Trophoblast cell (in vitro differentiated cells and primary cell): ENCODE data around the gene ZBTB34.

Source experiments
- DNase-seq, 2 donors: peaks; one replicate each; pipeline ENCODE4 v3.0.0-alpha.2; 2016
- H2AFZ ChIP-seq: 2 replicates; pipeline ENCODE4 v1.6.1; 2013; ENCODE audit warnings: low read length, moderate library complexity, mild to moderate bottlenecking; ENCODE audit not compliant: insufficient read depth, poor library complexity
- H2AK5ac ChIP-seq: 2 replicates; pipeline ENCODE4 v1.6.1; 2013; ENCODE audit warnings: mild to moderate bottlenecking, low read length
- H2BK120ac ChIP-seq: 2 replicates; pipeline ENCODE4 v1.6.1; 2013; ENCODE audit warnings: low read length, mild to moderate bottlenecking, moderate library complexity; ENCODE audit not compliant: insufficient read depth, poor library complexity
- H2BK12ac ChIP-seq: 2 replicates; pipeline ENCODE4 v1.6.1; 2013; ENCODE audit warnings: mild to moderate bottlenecking, low read length, moderate library complexity
- H2BK5ac ChIP-seq: 2 replicates; pipeline ENCODE4 v1.6.1; 2013; ENCODE audit warnings: low read length, low read depth, moderate library complexity, mild to moderate bottlenecking; ENCODE audit not compliant: poor library complexity
- H3K14ac ChIP-seq: 2 replicates; pipeline ENCODE4 v1.6.1; 2013; ENCODE audit warnings: mild to moderate bottlenecking, low read length
- H3K18ac ChIP-seq: 2 replicates; pipeline ENCODE4 v1.6.1; 2013; ENCODE audit warnings: mild to moderate bottlenecking, low read length
- H3K23ac ChIP-seq: 2 replicates; pipeline ENCODE4 v1.6.1; 2013; ENCODE audit warnings: low read length
- H3K27ac ChIP-seq: 2 replicates; pipeline ENCODE4 v1.5.1; 2013; ENCODE audit warnings: low read depth, mild to moderate bottlenecking, inconsistent platforms, low read length, moderate library complexity
- H3K27me3 ChIP-seq: 2 replicates; pipeline ENCODE4 v1.6.1; 2013; ENCODE audit warnings: inconsistent platforms, mild to moderate bottlenecking, low read length, moderate library complexity; ENCODE audit not compliant: insufficient read depth
- H3K36me3 ChIP-seq, 2 experiments: 1 replicate in 1 of 2; 2 replicates in 1 of 2; pipeline ENCODE4 v1.6.1; 2013; ENCODE audit warnings: low read length in 2 of 2, mild to moderate bottlenecking in 2 of 2, moderate library complexity in 1 of 2; ENCODE audit not compliant: insufficient read depth in 2 of 2, control insufficient read depth in 1 of 2
- H3K4ac ChIP-seq: 2 replicates; pipeline ENCODE4 v1.6.1; 2013; ENCODE audit warnings: low read depth, mild to moderate bottlenecking, low read length, moderate library complexity
- H3K4me1 ChIP-seq, 2 experiments: 1 replicate in 1 of 2; 2 replicates in 1 of 2; pipeline ENCODE4 v1.6.1; 2013; ENCODE audit warnings: low read length in 2 of 2, mild to moderate bottlenecking in 2 of 2, moderate library complexity in 1 of 2; ENCODE audit not compliant: insufficient read depth in 2 of 2, control insufficient read depth in 1 of 2
- H3K4me2 ChIP-seq: 2 replicates; pipeline ENCODE4 v1.6.1; 2013; ENCODE audit warnings: inconsistent platforms, mild to moderate bottlenecking, low read length, moderate library complexity
- H3K4me3 ChIP-seq: 2 replicates; pipeline ENCODE4 v1.5.1; 2013; ENCODE audit warnings: mild to moderate bottlenecking, low read depth, low read length, inconsistent platforms
- H3K79me1 ChIP-seq: one replicate; pipeline ENCODE4 v1.6.1; 2013; ENCODE audit warnings: low read length
- H3K79me2 ChIP-seq: 2 replicates; pipeline ENCODE4 v1.6.1; 2013; ENCODE audit warnings: low read length, mild to moderate bottlenecking; ENCODE audit not compliant: control insufficient read depth, insufficient read depth, poor library complexity
- H3K9ac ChIP-seq: 2 replicates; pipeline ENCODE4 v1.6.1; 2013; ENCODE audit warnings: mild to moderate bottlenecking, low read length
- H3K9me3 ChIP-seq: 2 replicates; pipeline ENCODE4 v1.6.1; 2013; ENCODE audit warnings: low read depth, mild to moderate bottlenecking, control low read depth, inconsistent platforms, low read length; ENCODE audit not compliant: insufficient read depth
- H4K12ac ChIP-seq: 2 replicates; pipeline ENCODE4 v1.6.1; 2013; ENCODE audit warnings: low read depth, mild to moderate bottlenecking, low read length, moderate library complexity
- H4K8ac ChIP-seq: 2 replicates; pipeline ENCODE4 v1.6.1; 2013; ENCODE audit warnings: low read depth, mild to moderate bottlenecking, low read length, moderate library complexity
- H4K91ac ChIP-seq: one replicate; pipeline ENCODE4 v1.6.1; 2013; ENCODE audit warnings: low read depth, mild to moderate bottlenecking, low read length, moderate library complexity
- WGBS: extraction: QIAGEN DNeasy Blood & Tissue Kit; methylation state at CpG from one replicate; pipeline ENCODE4 v1.1.7; 2013; ENCODE audit warnings: missing lambda C conversion rate; ENCODE audit not compliant: insufficient read length, insufficient coverage; ENCODE audit errors: extremely low coverage; 5-methylcytosine and 5-hydroxymethylcytosine counted together

The ZBTB34 gene

GRCh38 chr9:126907058-126907457, 46.6 kb downstream of the ZBTB34 start:
- Histone ChIP-seq H3K27ac (no peak overlapping the region), H4K12ac (no peak overlapping the region), H3K9ac (no peak overlapping the region), H4K91ac (no peak overlapping the region), H3K9me3 (peaks cover 2% of the 10 kb centered on the region), H2AK5ac (no peak overlapping the region), H3K4me2 (no peak overlapping the region), H3K79me2 (no peaks in the 10 kb centered on the region), H4K8ac (no peak overlapping the region), H3K79me1 (no peaks in the 10 kb centered on the region), H2BK12ac (no peak overlapping the region), H3K23ac (no peak overlapping the region), H3K18ac (no peak overlapping the region), H3K4me1 (no peaks in the 10 kb centered on the region), H3K27me3 (no peaks in the 10 kb centered on the region), H3K14ac (no peak overlapping the region), H2AFZ (no peak overlapping the region), H3K4ac (no peak overlapping the region), H2BK120ac (no peak overlapping the region), H3K36me3 (no peaks in the 10 kb centered on the region), H3K4me3 (no peak overlapping the region), H2BK5ac (no peak overlapping the region)
- DNase-seq, result no peak
- WGBS, result no CpG with 5 or more reads among the region's 2 CpGs

- no peak within 1 kb of the TSS for H2BK120ac ChIP-seq
- peak; percentile 98 to 99 for DNase-seq
- H3K4me2 ChIP-seq, result peak within 1 kb of the TSS; percentile 83
- H3K9me3 ChIP-seq, result no peaks in the 10 kb centered on the region
- no CpG with 5 or more reads among the region's 105 CpGs for WGBS
- no peak within 1 kb of the TSS for H3K14ac ChIP-seq
- H2BK12ac ChIP-seq, result no peak within 1 kb of the TSS
- no peaks in the 10 kb centered on the region for H3K27me3 ChIP-seq
- H3K27ac ChIP-seq, result peak within 1 kb of the TSS; percentile 27
- H2BK5ac ChIP-seq, result peak within 1 kb of the TSS; percentile 24
- H3K4me1 ChIP-seq, result peaks cover 4 to 6% of the 10 kb centered on the region in 2 experiments
- H3K18ac ChIP-seq, result no peak within 1 kb of the TSS
- peak within 1 kb of the TSS; percentile 61 for H4K8ac ChIP-seq
- no peak within 1 kb of the TSS for H3K23ac ChIP-seq
- no peak within 1 kb of the TSS for H3K4ac ChIP-seq
- peak within 1 kb of the TSS; percentile 97 for H2AFZ ChIP-seq
- H2AK5ac ChIP-seq, result no peak within 1 kb of the TSS
- no peak within 1 kb of the TSS for H4K91ac ChIP-seq
- H3K4me3 ChIP-seq, result peak within 1 kb of the TSS; percentile 85
- H3K79me1 ChIP-seq, result peaks cover 2% of the 10 kb centered on the region
- H3K79me2 ChIP-seq, result no peaks in the 10 kb centered on the region
- H4K12ac ChIP-seq, result no peak within 1 kb of the TSS
- H3K36me3 ChIP-seq, result no peaks in the 10 kb centered on the region
- no peak within 1 kb of the TSS for H3K9ac ChIP-seq
Observed at GRCh38 chr9:126914458-126915280, 54.2 kb downstream of the ZBTB34 start, which contains the start of gene RALGPS1. Gene RALGPS1 (plus strand): TSS chr9:126914782. CDS start chr9:126962290, 47,508 bp downstream.

- Histone ChIP-seq H3K27ac (no peak overlapping the region), H2BK5ac (peak overlapping the region; percentile 24), H4K8ac (peak overlapping the region; percentile 21), H3K18ac (no peak overlapping the region), H3K23ac (no peak overlapping the region), H2AFZ (peak overlapping the region; percentile 97), H4K91ac (no peak overlapping the region), H2BK12ac (no peak overlapping the region), H3K4me3 (peak overlapping the region; percentile 55), H3K27me3 (no peaks in the 10 kb centered on the region), H3K9ac (no peak overlapping the region), H2BK120ac (no peak overlapping the region), H3K4me2 (peak overlapping the region; percentile 83), H3K14ac (no peak overlapping the region), H3K9me3 (no peaks in the 10 kb centered on the region), H3K79me1 (peaks cover 2% of the 10 kb centered on the region), H3K4me1 (peaks cover 4 to 6% of the 10 kb centered on the region in 2 experiments), H2AK5ac (no peak overlapping the region), H4K12ac (no peak overlapping the region), H3K79me2 (no peaks in the 10 kb centered on the region), H3K36me3 (no peaks in the 10 kb centered on the region), H3K4ac (no peak overlapping the region)
- peak; percentile 41 to 59 for DNase-seq
- no CpG with 5 or more reads among the region's 43 CpGs for WGBS
Observed at GRCh38 chr9:126915281-126915816, 54.9 kb downstream of the ZBTB34 start.

- Histone ChIP-seq H3K23ac (no peak overlapping the region), H2BK12ac (no peak overlapping the region), H3K4me3 (no peak overlapping the region), H3K18ac (no peak overlapping the region), H3K36me3 (no peaks in the 10 kb centered on the region), H2BK5ac (no peak overlapping the region), H3K4ac (no peak overlapping the region), H3K4me2 (peak overlapping the region; percentile 83), H2AK5ac (no peak overlapping the region), H4K8ac (peak overlapping the region; percentile 21), H3K9ac (no peak overlapping the region), H4K12ac (no peak overlapping the region), H3K14ac (no peak overlapping the region), H2AFZ (no peak overlapping the region), H3K27ac (no peak overlapping the region), H3K27me3 (no peaks in the 10 kb centered on the region), H3K4me1 (peaks cover 4 to 6% of the 10 kb centered on the region in 2 experiments), H3K79me2 (no peaks in the 10 kb centered on the region), H3K79me1 (peaks cover 2% of the 10 kb centered on the region), H4K91ac (no peak overlapping the region), H3K9me3 (no peaks in the 10 kb centered on the region), H2BK120ac (no peak overlapping the region)
- no peak for DNase-seq
- no CpG with 5 or more reads among the region's 15 CpGs for WGBS
Observed at GRCh38 chr9:126915846-126916543, 55.6 kb downstream of the ZBTB34 start.
